Measurements from ENCODE around the gene CSDE1. TPM values are rescaled to one million over a fixed set of nuclear protein-coding genes. Genes with fewer than 3 reads are reported as not detected.

The CSDE1 gene
- total RNA-seq, 4 donors from 2014 or later: 800 to 1,932 (median 1,384) TPM

DNA sequence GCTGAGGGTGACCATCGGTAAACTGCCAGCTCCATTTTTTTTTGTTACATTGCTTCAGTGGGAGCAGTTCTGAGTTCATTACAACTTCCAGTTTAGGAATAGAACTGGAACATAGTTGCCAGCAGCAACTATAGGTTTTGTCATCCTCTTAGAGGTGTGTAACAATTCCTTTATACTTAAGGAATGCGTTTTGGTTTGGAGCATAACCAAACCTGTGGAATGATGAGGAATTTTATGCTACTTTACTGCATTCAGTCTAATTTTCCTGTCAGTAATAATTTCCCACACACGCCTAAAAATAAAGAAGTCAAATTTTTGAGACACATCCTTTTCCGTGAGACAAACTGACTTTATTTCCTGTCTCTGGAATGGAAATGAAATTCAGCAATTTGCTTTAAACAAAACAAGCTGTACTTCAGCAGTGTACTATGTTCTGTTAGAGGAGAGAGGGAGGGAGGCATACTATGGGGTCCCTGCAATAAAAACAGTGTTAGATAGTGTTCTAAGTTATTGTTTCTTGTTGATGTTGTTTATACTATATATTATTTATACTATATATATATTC lies 57.7 kb downstream of the CSDE1 start:
- no peak for TF ChIP-seq POLR2AphosphoS5 (IDR thresholded peaks at IDR 0.05)
- no peak for TF ChIP-seq CTCF (IDR thresholded peaks at IDR 0.05)
- TF ChIP-seq EP300 (IDR thresholded peaks at IDR 0.05): no peak
- no peak for TF ChIP-seq POLR2A (IDR thresholded peaks at IDR 0.05)
- ATAC-seq: no peak
- WGBS, 2 donors (ENCODE audit: low coverage in 1 of 2): 41 to 42% methylated on average over 4 of the region's 4 CpGs
- H3K9me3 ChIP-seq: no peaks in the 10 kb centered on the region
- H3K27ac ChIP-seq: no peak overlapping the region
- no peak overlapping the region for H3K4me3 ChIP-seq
- H3K36me3 ChIP-seq: no peaks in the 10 kb centered on the region
- no peaks in the 10 kb centered on the region for H3K4me1 ChIP-seq
- H3K27me3 ChIP-seq: no peaks in the 10 kb centered on the region

- no peaks in the 10 kb centered on the region for H3K36me3 ChIP-seq
- no peak overlapping the region for H3K4me3 ChIP-seq
- peaks cover 15% of the 10 kb centered on the region for H3K27me3 ChIP-seq
- no peak for ATAC-seq
- no peaks in the 10 kb centered on the region for H3K4me1 ChIP-seq
- no peak overlapping the region for H3K27ac ChIP-seq
- no peaks in the 10 kb centered on the region for H3K9me3 ChIP-seq
- TF ChIP-seq POLR2A (IDR thresholded peaks at IDR 0.05) (no peak), CTCF (IDR thresholded peaks at IDR 0.05) (no peak), EP300 (IDR thresholded peaks at IDR 0.05) (no peak), POLR2AphosphoS5 (IDR thresholded peaks at IDR 0.05) (no peak)
Observed at GRCh38 chr1:114696810-114697209, 61.0 kb downstream of the CSDE1 start.

GRCh38 chr1:114695430-114696058 lies 62.2 kb downstream of the CSDE1 start, which contains the start of gene AMPD1:
AMPD1 (minus strand) TSS chr1:114695546; CDS start chr1:114695471, 75 bp downstream.
- 31 to 69% methylated on average over 5 to 6 of the region's 6 CpGs for WGBS, 2 donors (ENCODE audit: low coverage in 1 of 2)
- no peak for TF ChIP-seq POLR2AphosphoS5 (IDR thresholded peaks at IDR 0.05)
- no peak for TF ChIP-seq CTCF (IDR thresholded peaks at IDR 0.05)
- no peak for TF ChIP-seq EP300 (IDR thresholded peaks at IDR 0.05)
- TF ChIP-seq POLR2A (IDR thresholded peaks at IDR 0.05): no peak
- ATAC-seq: no peak
- Histone ChIP-seq H3K4me3 (no peak within 1 kb of the TSS), H3K4me1 (no peaks in the 10 kb centered on the region), H3K9me3 (no peaks in the 10 kb centered on the region), H3K36me3 (no peaks in the 10 kb centered on the region), H3K27ac (no peak within 1 kb of the TSS), H3K27me3 (peaks cover 15% of the 10 kb centered on the region)

- Histone ChIP-seq H3K27me3 (peaks cover 16% of the 10 kb centered on the region), H3K27ac (no peak overlapping the region), H3K4me3 (no peak overlapping the region), H3K9me3 (no peaks in the 10 kb centered on the region), H3K4me1 (no peaks in the 10 kb centered on the region), H3K36me3 (no peaks in the 10 kb centered on the region)
- TF ChIP-seq POLR2AphosphoS5 (IDR thresholded peaks at IDR 0.05) (no peak), CTCF (IDR thresholded peaks at IDR 0.05) (no peak), POLR2A (IDR thresholded peaks at IDR 0.05) (no peak), EP300 (IDR thresholded peaks at IDR 0.05) (no peak)
- ATAC-seq: no peak
- 67 to 76% methylated on average over 9 of the region's 9 CpGs for WGBS, 2 donors (ENCODE audit: low coverage in 1 of 2)
Observed at GRCh38 chr1:114694540-114695310, 63.1 kb downstream of the CSDE1 start.

Measured in gastroesophageal sphincter (tissue), 4 donors.